ENCODE measurements around the gene CDK11B.
"Not testable (repeated sequence)": the region's sequence is repeated elsewhere in the genome, so short reads cannot be mapped to it uniquely, and the experiment has no call there.

CDK11B gene

GRCh38 chr1:1658583-1659549 lies at the start of gene CDK11B:
Gene CDK11B, minus strand, starts transcription at chr1:1659004. Its CDS starts 1,519 bp downstream, at chr1:1657485.
- peak; percentile 93 to 97 for DNase-seq (ENCODE audit: low read depth in 2 of 2)

GRCh38 chr1:1707897-1708296 lies 49.1 kb upstream of the CDK11B start:
- DNase-seq (ENCODE audit: low read depth in 2 of 2) = not testable (repeated sequence)

- not testable (repeated sequence) for DNase-seq (ENCODE audit: low read depth in 2 of 2)
Observed at GRCh38 chr1:1707241-1707640, 48.4 kb upstream of the CDK11B start.

- not testable (repeated sequence) for DNase-seq (ENCODE audit: low read depth in 2 of 2)
Observed at GRCh38 chr1:1705623-1706022, 46.8 kb upstream of the CDK11B start.

DNA sequence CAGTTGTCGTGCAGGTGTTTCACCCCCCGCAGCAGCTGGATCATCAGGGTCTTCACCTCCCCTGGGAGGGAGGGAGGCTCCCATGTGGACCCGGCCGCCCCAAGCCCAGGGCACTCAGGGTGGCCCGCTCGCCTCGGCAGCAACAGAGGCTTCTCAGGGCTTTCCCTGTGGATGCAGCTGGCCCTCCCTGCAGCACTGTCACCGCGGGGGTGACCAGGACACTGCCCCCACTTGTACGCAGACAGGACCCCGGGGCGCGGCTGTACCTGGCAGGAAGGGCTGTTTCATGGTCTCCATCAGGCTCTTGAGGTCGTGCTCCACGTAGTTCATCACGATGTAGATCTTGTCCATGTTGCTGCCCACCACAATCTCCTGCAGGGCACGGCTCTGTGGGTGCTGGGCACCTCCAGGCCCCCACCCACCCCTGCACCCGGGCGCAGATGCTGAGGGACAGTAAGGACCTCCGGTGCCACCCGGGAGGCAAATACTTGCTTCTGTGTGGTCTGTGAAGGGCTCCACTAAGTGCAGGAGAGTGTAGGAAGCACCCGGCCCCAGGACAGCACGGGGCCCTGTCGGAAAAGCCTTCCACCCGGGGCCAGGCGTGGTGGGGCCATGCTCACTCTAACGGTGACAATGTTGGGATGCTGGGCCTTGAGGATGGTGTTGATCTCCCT lies 45.6 kb upstream of the CDK11B start:
- DNase-seq (ENCODE audit: low read depth in 2 of 2) = not testable (repeated sequence)

- no peak for DNase-seq (ENCODE audit: low read depth in 2 of 2)
Observed at GRCh38 chr1:1703796-1704195, 45.0 kb upstream of the CDK11B start.

DNA sequence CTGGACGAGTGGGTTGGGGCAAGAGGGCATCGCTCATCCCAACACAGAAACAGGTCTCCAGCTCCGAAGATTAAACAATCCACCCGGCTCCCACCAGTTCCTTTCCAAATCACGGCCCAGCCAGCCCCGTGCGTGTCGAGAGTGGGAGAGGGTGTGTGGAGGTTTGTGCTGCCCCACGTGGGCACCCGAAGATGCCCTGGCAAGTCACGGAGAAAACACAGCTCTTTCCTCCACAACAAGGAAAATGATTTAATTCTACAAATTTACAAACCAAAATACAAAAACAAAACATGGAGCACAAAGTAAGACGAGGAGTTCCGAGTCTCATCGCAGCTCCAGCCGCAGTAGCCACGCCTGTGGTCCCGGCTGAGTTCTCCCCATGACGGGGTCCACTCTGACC lies 43.7 kb upstream of the CDK11B start:
- not testable (repeated sequence) for DNase-seq (ENCODE audit: low read depth in 2 of 2)

GRCh38 chr1:1700557-1700956 lies 41.8 kb upstream of the CDK11B start:
- not testable (repeated sequence) for DNase-seq (ENCODE audit: low read depth in 2 of 2)

GRCh38 chr1:1700067-1700466 lies 41.3 kb upstream of the CDK11B start:
- not testable (repeated sequence) for DNase-seq (ENCODE audit: low read depth in 2 of 2)

DNA sequence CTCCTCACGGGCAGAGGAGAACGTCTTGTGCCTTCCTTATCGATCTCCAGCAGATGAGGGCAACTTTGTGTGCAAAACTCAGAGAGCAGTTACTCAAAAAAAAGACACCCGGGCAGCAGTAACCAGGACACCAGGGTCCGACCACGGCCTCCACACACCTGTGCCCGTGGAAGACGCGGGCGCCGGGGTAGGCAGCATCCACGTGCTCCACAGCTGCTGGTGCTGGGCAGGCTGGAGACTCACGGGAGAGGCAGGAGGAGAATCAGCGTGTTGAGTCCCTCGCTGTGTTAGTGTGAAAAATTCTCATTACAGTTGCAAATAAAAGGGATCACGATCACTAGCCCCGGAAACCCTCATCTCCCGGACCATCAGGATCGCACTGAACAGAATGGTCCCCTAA lies 40.3 kb upstream of the CDK11B start:
- DNase-seq (ENCODE audit: low read depth in 2 of 2) = not testable (repeated sequence)

DNA sequence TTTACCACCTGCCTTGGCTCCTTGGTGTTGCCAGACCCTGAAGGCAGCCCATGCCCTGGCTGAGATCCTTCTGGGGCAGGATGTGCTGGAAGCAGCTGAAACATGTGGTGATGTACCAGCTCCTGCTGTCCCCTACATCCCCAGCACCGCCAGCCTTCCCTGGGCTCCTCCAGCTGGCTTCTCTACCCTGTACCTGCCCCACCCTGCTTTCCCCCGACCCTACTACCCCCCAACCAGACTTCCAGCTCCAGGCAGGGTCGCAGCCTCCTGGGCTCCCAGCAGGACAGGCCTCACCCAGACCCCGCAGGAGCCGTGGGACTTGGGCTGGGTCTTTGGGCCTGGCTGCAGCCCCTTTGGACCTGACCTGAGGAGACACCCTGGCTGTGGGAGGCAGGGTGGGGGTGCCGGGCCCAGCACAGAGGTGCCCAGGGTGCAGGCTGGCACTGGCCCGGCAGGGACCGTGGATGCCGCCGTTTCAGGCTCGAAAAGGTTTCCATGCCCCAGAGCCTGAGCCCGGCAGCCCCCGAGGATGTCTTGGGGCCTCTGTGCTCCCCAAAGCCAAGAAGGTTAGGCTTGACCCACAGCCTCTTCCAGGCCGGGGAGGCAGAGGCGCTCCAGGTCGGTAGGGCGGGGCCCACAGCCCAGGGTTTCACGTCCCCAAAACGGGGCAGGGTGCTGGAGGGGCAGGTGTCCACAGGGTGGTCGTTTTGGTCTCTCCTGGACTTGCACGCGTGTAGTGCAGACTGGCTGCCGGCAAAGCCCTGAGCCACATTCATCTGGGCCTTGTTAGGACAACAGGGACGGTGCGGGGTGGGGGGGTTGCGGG lies 38.8 kb upstream of the CDK11B start:
- not testable (repeated sequence) for DNase-seq (ENCODE audit: low read depth in 2 of 2)

GRCh38 chr1:1696431-1697357 lies 37.9 kb upstream of the CDK11B start:
- not testable (repeated sequence) for DNase-seq (ENCODE audit: low read depth in 2 of 2)

GRCh38 chr1:1692714-1693647 lies 34.2 kb upstream of the CDK11B start, which contains the start of gene SLC35E2B:
Gene SLC35E2B, minus strand, starts transcription at chr1:1692795. Its CDS starts 16,096 bp downstream, at chr1:1676699.
- DNase-seq (ENCODE audit: low read depth in 2 of 2) = peak; percentile 87 to 91

GRCh38 chr1:1692324-1692713 lies 33.5 kb upstream of the CDK11B start:
- DNase-seq (ENCODE audit: low read depth in 2 of 2) = peak; percentile 64 to 73

DNA sequence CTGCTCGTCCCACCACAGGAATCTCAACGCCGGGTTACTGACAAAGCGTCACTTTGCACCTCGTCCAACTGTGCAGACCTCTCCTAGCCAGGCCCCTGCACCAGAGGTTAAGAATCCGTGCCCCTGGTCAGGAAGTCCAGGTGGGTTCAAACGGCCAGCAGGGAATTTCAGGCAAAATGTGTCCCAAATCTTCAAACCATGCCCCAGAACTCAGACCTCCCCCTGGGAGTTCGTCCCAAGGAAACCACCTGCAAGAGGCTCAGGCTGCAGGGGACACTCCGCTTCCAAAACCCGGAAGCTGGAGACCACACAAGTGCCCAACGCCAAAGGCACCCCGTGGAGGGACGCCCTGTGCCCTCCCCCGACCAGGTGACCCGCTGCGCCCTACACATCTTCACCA lies 32.6 kb upstream of the CDK11B start:
- not testable (repeated sequence) for DNase-seq (ENCODE audit: low read depth in 2 of 2)

- not testable (repeated sequence) for DNase-seq (ENCODE audit: low read depth in 2 of 2)
Observed at GRCh38 chr1:1689526-1689925, 30.7 kb upstream of the CDK11B start.

DNA sequence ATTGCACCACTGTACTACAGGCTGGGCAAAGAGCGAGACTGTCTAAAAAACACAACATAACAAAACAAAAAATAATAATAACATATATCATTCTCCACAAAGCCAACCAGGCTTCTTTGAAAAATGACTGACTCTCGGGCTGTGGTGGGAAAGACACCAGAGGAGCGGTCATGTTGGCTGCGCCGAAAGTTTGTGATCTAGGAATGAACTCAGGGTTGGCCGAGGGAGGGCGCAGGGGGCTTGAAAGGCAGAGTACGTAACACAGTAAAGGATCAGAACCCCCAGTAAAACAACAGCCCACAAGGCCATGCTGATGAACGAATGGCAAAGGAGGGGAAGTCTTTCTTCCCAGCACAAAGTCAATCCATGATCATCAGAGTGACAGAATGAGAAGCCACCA lies 29.0 kb upstream of the CDK11B start:
- DNase-seq (ENCODE audit: low read depth in 2 of 2) = no peak

- no peak for DNase-seq (ENCODE audit: low read depth in 2 of 2)
Observed at GRCh38 chr1:1684031-1684681, 25.4 kb upstream of the CDK11B start.
